Measurements from ENCODE around the gene PSD4.
A peak's percentile ranks its signal among the peaks of the same experiment; 100 is the strongest.

The PSD4 gene

GRCh38 chr2:113169002-113169530, 4.7 kb upstream of the PSD4 start:
- DNase-seq, result no peak

- DNase-seq, result no peak
Measured at GRCh38 chr2:113169586-113169985, 4.2 kb upstream of the PSD4 start.

GRCh38 chr2:113171334-113172075, 2.3 kb upstream of the PSD4 start:
- peak; percentile 52 for DNase-seq

- peak; percentile 46 for DNase-seq
Measured at GRCh38 chr2:113172721-113173541, 840 bp upstream of the PSD4 start.

GRCh38 chr2:113174376-113174750, 592 bp downstream of the PSD4 start:
- no peak for DNase-seq

- DNase-seq, result peak; percentile 79
Measured at GRCh38 chr2:113175042-113175628, 1.4 kb downstream of the PSD4 start.

DNA sequence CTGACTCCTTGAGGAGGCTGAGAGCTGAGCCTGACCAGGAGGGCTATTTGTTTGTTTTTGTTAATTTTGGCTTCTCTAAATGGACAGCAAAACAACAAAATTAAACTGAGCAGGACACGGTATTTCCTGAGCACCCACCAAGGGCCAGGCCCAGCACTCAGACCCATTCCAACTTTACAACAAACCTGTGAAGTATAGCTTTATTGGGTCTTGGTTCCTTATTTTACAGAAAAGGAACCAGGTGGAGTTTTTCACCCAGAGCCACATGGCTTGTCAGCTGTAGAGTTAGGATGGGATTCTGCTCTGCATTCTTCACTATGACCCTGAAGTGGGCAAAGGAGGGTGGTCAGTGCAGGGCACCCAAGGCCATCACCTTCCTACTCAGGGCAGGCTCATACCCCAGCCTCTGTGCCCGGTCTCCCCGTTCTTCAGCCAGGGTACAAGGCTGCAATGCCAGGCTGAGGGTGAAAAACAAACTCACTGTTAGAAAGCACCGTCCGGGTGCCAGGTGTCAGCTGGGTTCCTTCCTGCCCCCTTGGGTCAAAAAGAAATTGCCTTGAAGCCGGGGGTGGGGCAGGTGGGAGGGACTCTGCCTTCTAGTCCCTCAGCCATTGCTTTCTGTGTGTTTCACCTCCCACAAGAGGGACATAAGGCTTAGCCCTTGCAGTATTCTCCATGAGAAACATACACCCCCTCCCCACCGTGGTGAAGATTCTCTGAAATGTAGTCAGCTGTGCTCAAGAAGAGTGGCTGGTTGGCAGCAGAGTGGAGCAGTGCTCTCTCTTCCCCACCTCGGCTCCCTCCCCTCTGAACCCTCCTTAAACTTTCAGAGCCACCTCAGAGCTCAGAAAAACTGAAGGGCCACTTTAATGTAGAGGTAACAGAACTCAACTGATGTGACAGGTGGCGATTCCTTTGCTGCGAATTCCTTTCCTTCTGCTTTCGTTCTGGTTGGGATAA, 2.2 kb downstream of the PSD4 start:
- DNase-seq, result no peak

GRCh38 chr2:113176696-113177355, 3.1 kb downstream of the PSD4 start:
- DNase-seq, result no peak

- DNase-seq, result no peak
Measured at GRCh38 chr2:113178069-113178746, 4.4 kb downstream of the PSD4 start.

DNA sequence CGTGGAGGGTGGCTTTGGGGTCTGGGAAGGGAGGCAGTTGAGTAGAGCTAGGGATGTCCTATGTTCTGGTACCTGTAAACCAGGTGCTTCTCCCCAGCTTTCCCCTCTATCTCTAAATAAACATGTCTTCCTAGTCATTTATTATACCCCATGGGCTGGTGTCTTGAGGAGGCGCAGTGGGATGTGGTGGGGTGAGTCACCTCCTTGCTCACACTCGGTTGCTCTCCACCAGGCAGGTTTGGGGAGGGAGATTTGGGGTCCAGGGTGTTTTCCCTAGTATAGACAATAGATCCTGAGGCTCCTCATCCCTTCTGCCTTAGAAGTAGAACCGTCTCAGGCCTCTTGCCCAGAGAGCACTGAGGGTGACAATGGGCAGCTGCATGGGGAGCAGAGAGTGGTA, 5.1 kb downstream of the PSD4 start:
- DNase-seq, result peak; percentile 73

DNA sequence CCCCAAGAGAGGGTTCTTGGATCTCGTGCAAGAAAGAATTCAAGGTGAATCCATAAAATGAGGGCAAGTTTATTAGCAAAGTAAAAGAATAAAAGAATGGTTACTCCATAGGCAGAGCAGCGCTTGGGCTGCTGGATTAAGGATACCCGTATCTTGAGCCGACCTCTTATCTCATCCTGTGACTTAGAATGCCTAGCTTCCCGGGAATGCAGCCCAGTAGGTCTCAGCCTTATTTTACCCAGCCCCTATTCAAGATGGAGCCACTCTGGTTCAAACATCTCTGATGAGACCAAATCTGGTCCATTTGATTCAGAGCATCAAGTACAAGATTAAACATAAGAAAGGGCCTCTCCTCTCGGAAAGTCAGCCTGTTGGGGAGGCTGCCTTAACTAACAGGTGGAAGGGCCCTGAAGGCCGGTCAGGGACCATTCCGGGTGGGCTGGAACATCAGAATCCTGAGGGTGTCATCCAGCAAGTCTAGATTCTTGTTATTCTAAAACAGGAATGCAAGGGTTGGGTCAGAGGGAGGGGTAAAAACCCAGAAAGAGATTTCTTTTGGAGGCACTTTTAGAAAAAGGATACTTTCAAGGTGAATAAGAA, 5.8 kb downstream of the PSD4 start:
- no peak for DNase-seq

GRCh38 chr2:113180131-113180946, 6.6 kb downstream of the PSD4 start:
- DNase-seq, result peak; percentile 74

- no peak for DNase-seq
Measured at GRCh38 chr2:113181258-113182051, 7.7 kb downstream of the PSD4 start.

- DNase-seq, result no peak
Measured at GRCh38 chr2:113182471-113183260, 8.9 kb downstream of the PSD4 start.

GRCh38 chr2:113183264-113183663, 9.5 kb downstream of the PSD4 start:
- no peak for DNase-seq

DNA sequence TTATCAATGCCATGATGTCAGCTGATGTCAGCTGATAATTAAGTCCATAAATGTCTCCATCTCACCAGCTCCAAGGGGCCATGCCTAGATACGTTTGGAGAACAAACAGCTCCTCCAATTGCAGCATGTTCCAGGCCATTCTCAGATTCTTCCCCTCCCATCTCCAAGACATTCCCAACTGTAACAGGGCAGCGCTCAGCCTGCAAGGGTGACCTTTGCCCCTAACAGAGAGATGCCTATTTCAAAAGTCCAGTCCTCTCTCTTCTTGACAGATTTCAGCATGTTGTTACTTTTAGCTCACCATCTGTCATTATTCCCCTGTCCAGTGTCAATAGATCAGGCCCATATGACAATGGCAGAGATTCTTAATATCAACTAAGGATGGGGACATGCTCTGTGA, 9.9 kb downstream of the PSD4 start:
- no peak for DNase-seq

GRCh38 chr2:113184531-113185230, 10.9 kb downstream of the PSD4 start:
- no peak for DNase-seq
